Stimulated activated CD4-positive, alpha-beta T cell treated with anti-CD3 and anti-CD28 coated beads, Interleukin-12 subunit alpha, Interleukin-12 subunit beta, amount 100 ng/mL, for 48 hours (primary cell): ENCODE data around the gene ZNF497.
A peak's percentile ranks its signal among the peaks of the same experiment; 100 is the strongest.
"Not testable (repeated sequence)": the region's sequence is repeated elsewhere in the genome, so short reads cannot be mapped to it uniquely, and the experiment has no call there.

Experiments used
- DNase-seq, 3 donors: peaks; one replicate each; pipeline ENCODE4 v3.0.0-alpha.2; 2020; ENCODE audit warnings: low read depth in 2 of 3, low spot score in 1 of 3

ZNF497 gene

DNA sequence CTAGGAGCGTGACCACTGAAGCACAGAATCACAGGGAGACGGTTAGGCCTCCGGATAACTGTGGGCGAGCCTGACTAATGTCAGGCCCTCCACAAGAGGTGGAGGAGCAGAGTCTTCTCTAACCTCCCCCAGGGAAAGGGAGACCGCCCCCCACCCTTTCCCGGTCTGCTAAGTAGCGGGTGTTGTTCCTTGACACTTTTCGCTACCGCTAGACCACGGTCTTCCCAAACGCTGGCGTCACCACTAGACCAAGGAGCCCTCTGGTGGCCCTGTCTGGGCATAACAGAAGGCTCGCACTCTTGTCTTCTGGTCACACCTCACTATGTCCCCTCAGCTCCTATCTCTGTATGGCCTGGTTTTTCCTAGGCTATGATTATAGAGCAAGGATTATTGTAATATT, 51.9 kb downstream of the ZNF497 start:
- DNase-seq = not testable (repeated sequence)

DNA sequence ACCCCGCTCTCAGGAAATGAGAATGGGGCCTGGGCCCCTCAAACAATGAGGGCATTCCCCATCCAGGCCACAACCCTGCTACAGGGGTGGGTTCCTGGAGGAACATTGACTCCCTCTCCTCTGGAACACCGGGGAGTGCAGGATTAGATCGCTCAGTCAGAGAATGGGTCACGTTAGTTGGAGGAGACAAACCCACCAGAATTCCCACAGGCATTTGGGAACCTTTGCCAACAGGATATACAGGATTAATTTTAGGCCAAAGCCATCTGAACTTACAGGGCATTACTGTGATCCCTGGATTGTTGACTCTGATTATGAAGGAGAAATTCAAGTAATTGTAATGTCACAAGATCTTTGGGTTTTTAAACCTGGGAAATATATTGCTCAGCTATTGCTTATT, 54.8 kb downstream of the ZNF497 start:
- DNase-seq = no peak

DNA sequence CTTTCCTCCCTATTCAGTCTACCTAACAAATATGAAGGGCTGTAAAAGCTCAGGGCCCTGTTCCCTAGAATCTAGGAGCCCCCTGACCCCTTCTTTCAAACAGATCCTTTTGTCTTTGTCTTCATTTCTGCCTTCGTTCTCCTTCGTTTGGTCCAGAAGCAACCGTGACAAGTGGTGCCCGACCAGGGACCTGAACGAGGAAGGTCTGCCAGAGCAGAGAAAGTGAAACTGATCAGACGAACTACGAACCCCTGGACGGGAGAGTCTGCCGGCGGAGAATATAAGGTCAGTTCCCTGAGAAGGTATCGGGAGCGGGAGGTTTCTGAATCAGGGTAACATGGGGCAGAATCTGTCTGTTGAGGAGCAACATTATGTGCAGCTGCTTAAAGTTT, 56.6 kb downstream of the ZNF497 start:
- no peak for DNase-seq

DNA sequence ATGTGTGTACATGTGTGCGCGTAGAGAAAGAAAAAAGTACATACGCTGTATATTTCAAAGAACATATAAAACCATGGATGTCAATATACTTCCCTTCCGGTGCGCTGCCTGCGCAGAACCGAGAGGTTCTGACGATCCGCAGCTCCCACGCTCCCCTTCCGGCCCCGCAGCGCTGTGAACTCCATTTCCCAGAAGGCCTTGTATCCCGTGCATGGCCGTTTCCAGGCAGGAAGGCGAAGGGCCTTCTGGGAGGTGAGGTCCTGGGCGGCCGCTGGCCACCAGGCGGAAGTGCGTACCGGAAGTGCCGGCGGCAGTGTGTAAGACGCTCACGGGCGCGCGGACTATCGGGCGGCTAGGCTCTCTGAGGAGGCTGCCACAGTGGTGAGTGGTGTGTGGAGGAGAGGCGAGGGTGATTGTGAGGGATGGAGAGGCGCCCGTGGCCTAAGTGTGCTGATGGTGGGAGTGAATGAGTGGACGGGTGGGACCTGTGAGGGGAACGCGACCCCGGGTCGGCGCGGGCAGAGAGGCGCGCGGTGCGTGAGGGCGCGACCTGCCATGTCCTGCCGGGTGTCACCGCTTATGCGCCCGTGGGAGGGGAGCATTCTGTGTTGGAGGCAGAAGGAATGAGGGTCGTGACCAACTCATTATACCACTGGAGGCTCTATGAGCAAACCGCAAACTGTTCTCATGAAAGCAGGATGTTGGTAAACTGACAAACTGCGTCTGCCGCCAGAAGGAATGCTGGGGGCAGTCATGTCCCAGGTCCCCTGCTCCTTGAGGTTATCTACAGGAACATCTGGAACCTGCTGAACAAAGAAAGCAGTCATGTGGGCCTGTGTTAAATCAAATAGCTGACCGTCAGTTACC, 57.3 kb downstream of the ZNF497 start, which contains the start of gene ERVK3-1:
Gene ERVK3-1 (plus strand): TSS at position 313 of the 867 bp plus-strand sequence. CDS start 6,792 bp downstream, outside the sequence.
- peak; percentile 84 to 93 (median 91) for DNase-seq

DNA sequence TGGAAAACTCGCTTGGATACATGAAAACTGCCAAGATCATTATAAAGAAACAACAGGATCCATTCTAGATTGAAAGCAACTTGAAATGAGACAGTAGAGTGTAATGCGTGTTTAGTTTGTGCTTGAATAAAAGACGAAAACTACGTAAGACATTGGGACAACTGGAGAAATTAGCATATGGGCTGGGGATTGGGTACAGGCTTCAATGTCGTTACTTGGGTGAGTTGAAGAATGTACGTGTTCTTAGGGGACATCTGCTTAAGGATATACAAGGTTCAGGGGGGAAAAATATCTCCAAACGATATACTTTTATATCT, 57.8 kb downstream of the ZNF497 start:
- no peak for DNase-seq
